ENCODE data around the gene SMAD9. TPM values are rescaled to one million over a fixed set of nuclear protein-coding genes. Genes with fewer than 3 reads are reported as not detected.

SMAD9 gene
- total and polyA plus RNA-seq, 2 experiments from 2014 or later: 3.2 to 5.8 TPM

GRCh38 chr13:36839981-36840380 lies 80.1 kb downstream of the SMAD9 start:
- no peak overlapping the region for H2AFZ ChIP-seq
- H3K79me2 ChIP-seq: no peaks in the 10 kb centered on the region
- DNase-seq (ENCODE audit: low spot score): no peak
- TF ChIP-seq CTCF (IDR thresholded peaks at IDR 0.05; ENCODE audit: poor library complexity) (no peak), EZH2phosphoT487 (IDR thresholded peaks at IDR 0.05; ENCODE audit: low read depth, severe bottlenecking, unreplicated experiment) (no peak), EZH2 (IDR thresholded peaks at IDR 0.05; ENCODE audit: borderline replicate concordance) (no peak)
- H3K27ac ChIP-seq: no peak overlapping the region
- H3K4me1 ChIP-seq (ENCODE audit: insufficient read depth): no peaks in the 10 kb centered on the region
- H4K20me1 ChIP-seq (ENCODE audit: insufficient read depth, poor library complexity, severe bottlenecking): no peaks in the 10 kb centered on the region
- no peaks in the 10 kb centered on the region for H3K9me3 ChIP-seq (ENCODE audit: low read depth)
- H3K9me2 ChIP-seq (replicated peaks; ENCODE audit: insufficient read depth): no peaks in the 10 kb centered on the region
- no peak overlapping the region for H3K4me2 ChIP-seq
- H3K36me3 ChIP-seq (replicated peaks; ENCODE audit: insufficient read depth, low read depth): no peaks in the 10 kb centered on the region
- no peak overlapping the region for H3K4me3 ChIP-seq
- 93% methylated on average over 12 of the region's 12 CpGs for WGBS (ENCODE audit: low lambda C conversion rate, missing lambda C conversion rate)
- H3K27me3 ChIP-seq: no peaks in the 10 kb centered on the region

- TF ChIP-seq CTCF (IDR thresholded peaks at IDR 0.05; ENCODE audit: poor library complexity) (no peak), EZH2phosphoT487 (IDR thresholded peaks at IDR 0.05; ENCODE audit: low read depth, severe bottlenecking, unreplicated experiment) (no peak), EZH2 (IDR thresholded peaks at IDR 0.05; ENCODE audit: borderline replicate concordance) (no peak)
- H3K9me2 ChIP-seq (replicated peaks; ENCODE audit: insufficient read depth): no peaks in the 10 kb centered on the region
- no peaks in the 10 kb centered on the region for H3K79me2 ChIP-seq
- no peak overlapping the region for H3K4me2 ChIP-seq
- no peak for DNase-seq (ENCODE audit: low spot score)
- H3K9me3 ChIP-seq (ENCODE audit: low read depth): no peaks in the 10 kb centered on the region
- no peaks in the 10 kb centered on the region for H3K36me3 ChIP-seq (replicated peaks; ENCODE audit: insufficient read depth, low read depth)
- H2AFZ ChIP-seq: no peak overlapping the region
- H3K27me3 ChIP-seq: no peaks in the 10 kb centered on the region
- no peaks in the 10 kb centered on the region for H3K4me1 ChIP-seq (ENCODE audit: insufficient read depth)
- no peaks in the 10 kb centered on the region for H4K20me1 ChIP-seq (ENCODE audit: insufficient read depth, poor library complexity, severe bottlenecking)
- no peak overlapping the region for H3K4me3 ChIP-seq
- WGBS (ENCODE audit: low lambda C conversion rate, missing lambda C conversion rate): 59% methylated on average over 3 of the region's 3 CpGs
- no peak overlapping the region for H3K27ac ChIP-seq
Measured at GRCh38 chr13:36839281-36839680, 80.8 kb downstream of the SMAD9 start.

GRCh38 chr13:36837354-36838092 lies 82.5 kb downstream of the SMAD9 start:
- no peak for DNase-seq (ENCODE audit: low spot score)
- no peak overlapping the region for H3K4me3 ChIP-seq
- no peak overlapping the region for H3K27ac ChIP-seq
- no peak overlapping the region for H2AFZ ChIP-seq
- no peaks in the 10 kb centered on the region for H3K79me2 ChIP-seq
- H3K27me3 ChIP-seq: no peaks in the 10 kb centered on the region
- H3K9me3 ChIP-seq (ENCODE audit: low read depth): no peaks in the 10 kb centered on the region
- H3K4me1 ChIP-seq (ENCODE audit: insufficient read depth): no peaks in the 10 kb centered on the region
- H3K9me2 ChIP-seq (replicated peaks; ENCODE audit: insufficient read depth): no peaks in the 10 kb centered on the region
- 73% methylated on average over 4 of the region's 4 CpGs for WGBS (ENCODE audit: low lambda C conversion rate, missing lambda C conversion rate)
- no peak overlapping the region for H3K4me2 ChIP-seq
- no peaks in the 10 kb centered on the region for H4K20me1 ChIP-seq (ENCODE audit: insufficient read depth, poor library complexity, severe bottlenecking)
- TF ChIP-seq CTCF (IDR thresholded peaks at IDR 0.05; ENCODE audit: poor library complexity) (no peak), EZH2 (IDR thresholded peaks at IDR 0.05; ENCODE audit: borderline replicate concordance) (no peak), EZH2phosphoT487 (IDR thresholded peaks at IDR 0.05; ENCODE audit: low read depth, severe bottlenecking, unreplicated experiment) (no peak)
- H3K36me3 ChIP-seq (replicated peaks; ENCODE audit: insufficient read depth, low read depth): no peaks in the 10 kb centered on the region
